GM19455 (cell line): ENCODE results near the gene UNC80.

Experiments used
- ATAC-seq: cut with Tn5 transposase; IDR thresholded peaks from one replicate; pipeline ENCODE4 v1.9.1; 2021; ENCODE audit not compliant: unreplicated experiment

UNC80 gene

GRCh38 chr2:209805351-209805750 is 33.7 kb downstream of the UNC80 start:
- ATAC-seq = no peak

- ATAC-seq = no peak
These were observed 34.7 kb downstream of the UNC80 start for GRCh38 chr2:209806318-209806717.

GRCh38 chr2:209808521-209808920 is 36.9 kb downstream of the UNC80 start:
- ATAC-seq = no peak

DNA sequence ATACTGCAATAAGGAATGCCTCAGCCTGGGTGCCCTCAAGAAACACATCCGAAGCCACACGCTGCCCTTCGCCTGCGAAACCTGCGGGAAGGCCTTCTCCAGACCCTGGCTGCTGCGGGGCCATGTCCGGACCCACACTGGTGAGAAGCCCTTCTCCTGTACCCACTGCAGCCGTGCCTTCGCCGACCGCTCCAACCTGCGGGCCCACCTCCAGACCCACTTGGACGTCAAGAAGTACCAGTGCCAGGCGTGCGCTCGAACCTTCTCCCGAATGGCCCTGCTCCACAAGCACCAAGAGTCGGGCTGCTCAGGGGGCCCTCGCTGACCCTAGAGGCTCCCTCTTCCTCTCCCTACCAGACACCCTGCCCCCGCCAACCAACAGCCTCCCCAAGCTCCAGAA is 37.6 kb downstream of the UNC80 start:
- ATAC-seq = no peak

DNA sequence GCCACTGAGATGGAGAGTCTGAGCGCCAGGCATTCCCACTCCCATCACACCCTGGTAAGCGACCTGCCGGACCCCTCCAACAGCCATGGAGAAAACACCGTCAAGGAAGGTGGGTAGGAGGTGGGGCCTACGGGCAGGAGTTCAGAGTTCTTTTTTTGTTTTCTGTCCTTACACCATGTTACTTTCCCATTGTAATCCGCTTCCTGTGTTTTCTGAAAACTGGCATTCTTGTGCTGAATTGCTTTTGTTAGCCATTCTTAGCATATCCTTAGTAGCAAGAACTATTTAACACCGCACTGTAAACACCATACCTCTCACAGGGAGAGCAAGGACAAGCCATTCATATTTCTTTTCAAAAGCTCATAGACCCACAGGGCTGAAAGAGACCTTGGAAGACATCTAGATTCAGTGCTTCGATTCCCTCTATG is 46.2 kb downstream of the UNC80 start:
- no peak for ATAC-seq

- no peak for ATAC-seq
These were observed 47.3 kb downstream of the UNC80 start for GRCh38 chr2:209818939-209819338.

DNA sequence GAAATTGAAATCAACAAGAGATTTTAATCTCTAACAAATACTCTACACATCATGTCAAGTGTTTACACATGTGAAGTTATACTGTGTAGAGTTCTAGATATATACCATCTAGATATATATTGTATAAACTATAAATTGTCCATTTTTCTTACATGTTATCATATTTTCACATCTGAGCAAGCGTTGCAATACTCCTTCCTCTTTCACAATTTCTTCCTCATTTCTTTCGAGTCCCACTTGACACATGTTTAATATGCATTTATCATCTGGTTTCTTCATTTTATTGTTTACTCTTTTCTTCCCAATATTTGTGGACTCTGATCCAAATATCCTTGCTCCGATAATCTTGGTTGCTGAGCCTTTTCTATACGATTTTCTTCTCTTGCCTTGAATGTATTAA is 50.2 kb downstream of the UNC80 start:
- ATAC-seq = no peak

DNA sequence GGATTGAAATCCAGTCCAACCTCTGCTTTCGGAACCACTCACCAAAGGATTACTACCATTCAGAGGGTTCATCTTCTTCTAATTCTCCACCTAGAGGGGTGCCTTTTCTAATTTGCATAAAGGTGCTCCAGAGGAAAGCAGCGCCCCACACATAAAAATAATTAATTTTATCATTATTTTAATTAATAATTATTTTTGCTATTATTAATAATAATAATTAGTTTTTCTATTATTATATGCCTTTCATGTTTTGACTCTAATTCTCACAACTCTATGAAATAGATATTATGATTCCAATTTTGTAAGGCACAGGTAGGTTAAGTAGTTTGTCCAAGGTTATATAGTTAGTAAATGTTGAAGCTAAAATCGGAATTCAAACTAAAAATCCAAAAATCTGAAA is 51.9 kb downstream of the UNC80 start:
- ATAC-seq = no peak

GRCh38 chr2:209824391-209824790 is 52.8 kb downstream of the UNC80 start:
- no peak for ATAC-seq

DNA sequence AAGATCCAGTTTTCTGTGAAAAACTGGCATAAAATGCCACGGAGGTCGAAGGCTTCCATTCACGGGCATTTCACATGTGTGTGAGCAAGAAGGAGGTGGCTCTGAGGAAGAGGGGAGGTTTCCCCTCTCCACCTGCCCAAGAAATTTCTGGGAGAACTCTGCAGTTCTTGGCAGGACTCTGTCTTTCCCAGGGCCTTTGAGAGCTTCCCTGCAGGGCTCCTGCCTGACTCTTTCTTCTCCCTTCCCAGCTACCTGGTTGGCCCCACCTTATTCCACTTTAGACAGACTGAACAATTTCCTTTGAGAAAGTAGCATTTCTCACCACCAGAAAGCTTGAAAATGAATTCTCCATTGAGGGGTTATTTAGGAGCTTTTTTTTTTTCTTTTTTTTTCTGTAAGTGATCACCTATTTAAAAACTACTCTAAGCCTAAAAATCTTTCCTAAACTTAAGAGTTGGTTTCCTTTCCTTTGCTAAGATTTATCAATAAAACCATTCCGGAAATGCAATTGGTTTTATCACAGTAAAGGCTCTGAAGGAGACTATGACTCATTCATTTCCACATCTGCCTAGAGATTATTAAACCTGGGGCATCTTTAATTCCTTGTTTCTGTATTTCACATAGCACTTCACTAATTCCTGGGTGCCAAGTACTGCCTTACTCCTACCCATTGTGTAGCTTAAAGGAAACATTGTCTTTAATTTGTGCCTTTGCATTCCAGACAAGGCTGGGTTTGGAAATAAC is 59.3 kb downstream of the UNC80 start:
- ATAC-seq = no peak

DNA sequence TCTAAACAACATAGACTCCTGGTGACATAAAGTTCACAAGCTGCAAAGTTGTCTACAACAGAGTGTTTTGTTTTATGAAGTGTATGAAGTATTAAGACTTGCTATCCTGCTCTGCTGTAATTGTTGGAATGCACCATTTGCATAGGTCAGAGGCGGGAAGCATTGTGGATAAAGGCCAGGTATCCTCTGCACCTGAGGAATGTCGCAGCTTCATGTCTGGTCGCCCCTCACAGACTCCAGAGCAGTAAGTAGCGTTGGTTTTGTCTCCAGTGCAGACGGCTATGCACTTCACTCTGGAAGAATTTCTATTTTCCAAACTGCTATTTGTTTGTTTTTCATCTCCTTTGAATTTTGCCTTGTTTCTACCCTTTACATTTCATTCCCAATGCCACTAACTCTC is 63.1 kb downstream of the UNC80 start:
- ATAC-seq = no peak

DNA sequence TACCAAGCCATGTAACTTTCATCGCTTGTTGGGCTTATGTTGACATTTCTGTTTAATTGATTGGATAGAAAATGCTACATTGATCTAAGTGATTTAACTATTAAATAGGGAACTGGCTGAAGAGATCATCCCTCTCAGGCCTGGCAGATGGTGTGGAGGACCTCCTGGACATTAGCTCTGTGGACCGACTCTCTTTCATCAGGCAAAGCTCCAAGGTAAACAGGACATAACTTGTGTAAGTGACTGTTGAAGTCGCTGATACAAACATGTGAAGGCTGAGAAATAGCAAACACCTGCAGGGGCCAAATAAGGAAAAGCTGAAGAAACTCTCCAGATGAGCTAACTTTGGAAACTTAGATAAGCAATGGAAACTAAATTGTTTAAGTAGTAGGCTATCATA is 68.8 kb downstream of the UNC80 start:
- ATAC-seq = no peak

DNA sequence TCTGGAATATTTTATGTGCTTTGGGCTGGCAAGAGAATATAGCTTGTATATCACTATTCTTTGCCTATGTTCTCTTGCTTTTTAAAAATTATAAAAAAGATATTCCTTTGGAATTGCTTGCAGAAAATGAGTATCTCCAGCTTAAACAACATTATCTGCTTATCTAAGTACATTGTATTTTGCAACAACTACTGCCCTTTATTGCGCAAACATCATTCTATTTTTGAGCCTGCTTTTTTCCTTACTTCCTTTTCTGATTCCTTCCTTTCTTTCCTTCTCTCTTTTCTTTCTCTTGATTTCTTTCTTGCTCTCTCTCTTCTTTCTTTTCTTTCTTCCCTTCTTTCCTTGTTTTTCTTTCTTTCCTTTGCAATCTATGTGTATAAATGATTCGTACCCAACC is 74.0 kb downstream of the UNC80 start:
- no peak for ATAC-seq

- no peak for ATAC-seq
These were observed 93.2 kb downstream of the UNC80 start for GRCh38 chr2:209864716-209865295.

DNA sequence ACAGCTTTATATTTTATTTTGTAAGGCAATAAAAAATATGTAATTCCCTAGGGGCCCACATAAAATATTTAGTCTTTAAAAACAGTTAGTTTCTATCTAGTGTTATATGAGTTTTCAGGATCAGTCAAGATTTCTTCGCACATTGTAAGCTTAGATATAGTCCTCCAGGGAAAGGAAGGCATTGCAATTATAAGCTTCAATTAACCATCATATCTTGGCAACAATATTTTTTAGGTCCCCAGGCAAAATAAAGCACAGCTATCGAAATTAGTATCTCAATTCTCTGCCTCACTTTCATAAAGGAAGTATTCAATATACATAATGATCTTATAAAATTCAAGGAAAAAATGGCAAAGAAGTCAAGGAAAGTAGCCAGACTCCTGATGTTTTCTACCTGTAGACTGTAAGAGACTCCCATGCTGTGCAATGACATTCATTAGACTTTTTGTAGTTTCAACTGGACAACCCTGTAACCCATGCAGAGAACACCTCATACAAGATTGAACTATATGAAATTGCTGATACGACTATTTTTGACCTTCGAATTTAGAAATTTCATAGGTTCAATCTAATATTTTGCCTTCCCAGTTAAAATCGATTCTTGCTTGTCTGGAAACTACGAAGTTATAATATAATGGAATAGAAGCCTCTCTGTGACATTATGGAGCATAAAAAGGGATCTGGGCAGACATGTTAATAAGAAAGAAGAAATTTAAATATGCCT is 96.8 kb downstream of the UNC80 start:
- ATAC-seq = no peak

DNA sequence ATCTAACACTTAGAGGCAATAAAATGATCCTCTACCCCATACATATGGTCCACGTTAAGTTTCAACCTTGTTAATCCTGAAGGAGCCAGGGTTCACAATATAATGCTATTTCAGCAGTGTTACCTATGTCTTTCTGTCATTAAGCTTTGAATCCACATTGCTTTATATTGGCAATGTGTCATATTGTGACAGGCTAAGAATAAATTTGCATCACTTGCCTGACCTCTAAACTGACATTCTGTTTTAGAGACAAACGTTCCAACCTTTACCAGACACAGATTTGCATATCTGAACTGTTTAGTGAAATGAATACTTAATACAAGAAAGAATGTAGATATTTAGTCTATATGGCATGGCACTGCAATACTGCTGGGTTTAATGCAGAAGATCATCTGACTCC is 98.4 kb downstream of the UNC80 start:
- ATAC-seq = no peak

- no peak for ATAC-seq
These were observed 101.0 kb downstream of the UNC80 start for GRCh38 chr2:209872675-209873074.

DNA sequence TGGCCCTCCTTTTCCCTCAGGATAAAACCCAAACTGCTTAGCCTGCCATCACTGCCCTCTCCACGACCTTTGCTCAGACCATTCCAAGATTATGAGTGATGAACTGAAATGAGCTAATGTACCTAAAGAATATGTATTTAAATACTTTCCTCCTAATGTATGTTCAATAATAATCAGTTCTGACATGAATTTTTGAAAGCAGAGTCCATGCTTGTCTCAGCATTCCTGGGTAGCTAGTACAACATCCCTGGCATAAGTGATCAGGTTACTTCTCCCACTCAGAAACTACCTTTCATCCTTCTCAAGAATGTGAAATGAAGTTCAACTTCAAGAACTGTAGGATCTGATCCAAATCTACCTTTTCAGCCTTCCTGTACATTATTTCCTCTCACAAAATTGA is 103.6 kb downstream of the UNC80 start:
- no peak for ATAC-seq

DNA sequence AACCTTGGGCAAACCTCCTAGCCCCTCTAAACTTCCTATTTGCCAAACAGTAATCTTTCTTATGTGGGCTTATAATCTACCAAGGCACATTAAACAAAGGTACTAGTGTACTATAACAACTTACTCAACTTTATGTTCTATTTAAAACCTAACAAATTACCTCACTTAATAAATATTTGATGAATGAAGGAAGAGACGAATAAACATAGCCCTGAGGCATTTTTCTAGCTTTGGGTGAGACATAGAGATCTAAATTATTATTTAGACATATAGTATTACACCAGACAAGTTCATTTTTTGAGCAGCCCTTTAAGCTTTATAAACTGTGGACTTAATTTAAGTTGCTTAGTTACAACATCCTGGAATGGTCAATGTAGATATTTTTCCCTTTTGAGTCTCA is 104.6 kb downstream of the UNC80 start:
- ATAC-seq = no peak

DNA sequence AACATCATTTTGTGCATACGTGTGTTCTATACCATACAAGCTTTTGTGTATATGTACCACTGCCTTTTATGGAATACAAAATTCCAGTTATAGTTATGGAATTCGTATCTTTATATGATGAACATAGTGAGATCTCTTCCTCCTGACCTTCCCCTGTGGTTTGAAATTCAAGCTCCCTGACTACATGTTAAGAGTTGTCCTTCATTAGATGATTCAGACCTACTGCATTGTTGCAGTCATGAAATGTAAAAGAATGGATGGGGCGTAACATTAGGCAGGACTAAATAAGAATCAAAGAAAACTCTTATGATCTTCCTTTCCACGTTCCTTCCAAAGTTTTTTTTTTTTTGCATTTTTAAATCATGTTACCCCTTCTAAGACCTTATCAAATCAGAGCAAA is 107.1 kb downstream of the UNC80 start:
- ATAC-seq = no peak

GRCh38 chr2:209900638-209901037 is 129.0 kb downstream of the UNC80 start:
- ATAC-seq = no peak

DNA sequence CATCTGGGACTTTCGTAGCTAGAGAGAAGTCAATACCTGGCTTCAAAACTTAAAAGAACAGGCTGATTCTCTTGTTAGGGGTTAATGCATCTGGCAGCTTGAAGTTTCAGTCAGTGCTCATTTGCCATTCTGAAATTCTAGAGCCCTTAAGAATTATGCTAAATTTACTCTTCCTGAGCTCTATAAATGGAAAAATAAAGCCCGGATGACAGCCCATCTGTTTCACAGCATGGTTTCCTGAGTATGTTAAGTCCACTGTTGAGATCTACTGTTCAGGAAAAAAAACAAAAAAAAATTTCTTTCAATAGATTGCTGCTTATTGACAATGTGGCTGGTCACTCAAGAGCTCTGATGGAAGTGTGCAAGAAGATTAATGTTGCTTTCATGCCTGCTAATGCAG is 129.5 kb downstream of the UNC80 start:
- no peak for ATAC-seq
